ENCODE data around the gene CHST9. TPM values are rescaled to one million over a fixed set of nuclear protein-coding genes. Genes with fewer than 3 reads are reported as not detected.
"Not testable (repeated sequence)": the region's sequence is repeated elsewhere in the genome, so short reads cannot be mapped to it uniquely, and the experiment has no call there.

CHST9 gene
- polyA plus RNA-seq, 10 donors: 0.10 to 0.58 (median 0.24) TPM

- no peak for DNase-seq
Observed at GRCh38 chr18:26930630-26931029, 254.5 kb downstream of the CHST9 start.

GRCh38 chr18:26928670-26929313, 256.3 kb downstream of the CHST9 start:
- no peak for DNase-seq

GRCh38 chr18:26927822-26928221, 257.3 kb downstream of the CHST9 start:
- not testable (repeated sequence) for DNase-seq

- DNase-seq: peak; percentile 29 to 62 (median 34)
Observed at GRCh38 chr18:26926066-26926675, 258.9 kb downstream of the CHST9 start.

- DNase-seq: no peak
Observed at GRCh38 chr18:26925313-26925712, 259.8 kb downstream of the CHST9 start.

GRCh38 chr18:26922313-26922712, 262.8 kb downstream of the CHST9 start:
- no peak for DNase-seq

GRCh38 chr18:26920644-26921043, 264.5 kb downstream of the CHST9 start:
- no peak for DNase-seq

- DNase-seq: peak in 2 of 3 donors; percentile 22 to 62
Observed at GRCh38 chr18:26919627-26920026, 265.5 kb downstream of the CHST9 start.

- no peak for DNase-seq
Observed at GRCh38 chr18:26919201-26919600, 265.9 kb downstream of the CHST9 start.

- no peak for DNase-seq
Observed at GRCh38 chr18:26911840-26912239, 273.3 kb downstream of the CHST9 start.

GRCh38 chr18:26909599-26910290, 275.4 kb downstream of the CHST9 start:
- DNase-seq: no peak

GRCh38 chr18:26908906-26909305, 276.2 kb downstream of the CHST9 start:
- DNase-seq: no peak

GRCh38 chr18:26902291-26902690, 282.8 kb downstream of the CHST9 start:
- no peak for DNase-seq

GRCh38 chr18:26901020-26901419, 284.1 kb downstream of the CHST9 start:
- DNase-seq: no peak

GRCh38 chr18:26894426-26894825, 290.7 kb downstream of the CHST9 start:
- peak in 1 of 3 donors; percentile 14 for DNase-seq

GRCh38 chr18:26893996-26894395, 291.1 kb downstream of the CHST9 start:
- DNase-seq: peak; percentile 1 to 60 (median 42)

GRCh38 chr18:26888259-26888658, 296.8 kb downstream of the CHST9 start:
- DNase-seq: no peak

- DNase-seq: no peak
Observed at GRCh38 chr18:26875040-26875654, 310.0 kb downstream of the CHST9 start.

- DNase-seq: no peak
Observed at GRCh38 chr18:26874283-26874682, 310.8 kb downstream of the CHST9 start.

GRCh38 chr18:26869640-26870039, 315.5 kb downstream of the CHST9 start:
- DNase-seq: no peak

GRCh38 chr18:26868968-26869586, 316.0 kb downstream of the CHST9 start:
- peak in 1 of 3 donors; percentile 24 for DNase-seq

GRCh38 chr18:26867471-26867870, 317.6 kb downstream of the CHST9 start:
- no peak for DNase-seq

All from muscle of back (tissue), 11 donors.